GM20000 (cell line): ENCODE data around the gene NRK.

Experiments
- DNase-seq: peaks from one replicate; pipeline ENCODE4 v3.0.0; 2012; ENCODE audit warnings: low spot score
- TF ChIP-seq, protein P1 (sequence below): IDR thresholded peaks from 2 replicates; pipeline ENCODE4 v1.5.1; 2012; ENCODE audit warnings: mild to moderate bottlenecking, control low read depth; ENCODE audit errors: extremely low read depth, missing control alignments

NRK gene

DNA sequence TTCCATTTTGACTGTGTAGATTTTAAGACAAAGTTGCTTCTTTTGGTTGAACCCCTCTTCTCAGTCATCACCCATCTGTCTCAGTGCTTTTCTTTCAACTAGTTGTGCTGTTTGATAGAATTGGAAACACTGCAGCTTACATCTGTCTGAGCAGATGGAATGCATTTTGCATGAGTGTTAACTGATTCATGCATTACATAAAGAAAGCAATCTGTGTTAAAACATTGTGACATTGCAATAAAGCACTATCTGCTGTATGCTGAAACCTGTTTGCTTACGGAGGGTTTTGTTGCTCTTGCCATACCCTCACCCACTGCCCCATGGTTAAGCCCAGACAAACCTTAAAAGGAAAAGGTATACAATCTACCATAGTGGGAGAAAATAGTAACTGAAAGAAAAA lies 47.4 kb downstream of the NRK start:
- TF ChIP-seq, protein P1, sequence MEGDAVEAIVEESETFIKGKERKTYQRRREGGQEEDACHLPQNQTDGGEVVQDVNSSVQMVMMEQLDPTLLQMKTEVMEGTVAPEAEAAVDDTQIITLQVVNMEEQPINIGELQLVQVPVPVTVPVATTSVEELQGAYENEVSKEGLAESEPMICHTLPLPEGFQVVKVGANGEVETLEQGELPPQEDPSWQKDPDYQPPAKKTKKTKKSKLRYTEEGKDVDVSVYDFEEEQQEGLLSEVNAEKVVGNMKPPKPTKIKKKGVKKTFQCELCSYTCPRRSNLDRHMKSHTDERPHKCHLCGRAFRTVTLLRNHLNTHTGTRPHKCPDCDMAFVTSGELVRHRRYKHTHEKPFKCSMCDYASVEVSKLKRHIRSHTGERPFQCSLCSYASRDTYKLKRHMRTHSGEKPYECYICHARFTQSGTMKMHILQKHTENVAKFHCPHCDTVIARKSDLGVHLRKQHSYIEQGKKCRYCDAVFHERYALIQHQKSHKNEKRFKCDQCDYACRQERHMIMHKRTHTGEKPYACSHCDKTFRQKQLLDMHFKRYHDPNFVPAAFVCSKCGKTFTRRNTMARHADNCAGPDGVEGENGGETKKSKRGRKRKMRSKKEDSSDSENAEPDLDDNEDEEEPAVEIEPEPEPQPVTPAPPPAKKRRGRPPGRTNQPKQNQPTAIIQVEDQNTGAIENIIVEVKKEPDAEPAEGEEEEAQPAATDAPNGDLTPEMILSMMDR, result no peak

GRCh38 chrX:105870445-105870844 lies 48.1 kb downstream of the NRK start:
- TF ChIP-seq, protein P1, result no peak
- no peak for DNase-seq

More for the DNA sequence above, 47.4 kb downstream of the NRK start:
- no peak for DNase-seq

DNA sequence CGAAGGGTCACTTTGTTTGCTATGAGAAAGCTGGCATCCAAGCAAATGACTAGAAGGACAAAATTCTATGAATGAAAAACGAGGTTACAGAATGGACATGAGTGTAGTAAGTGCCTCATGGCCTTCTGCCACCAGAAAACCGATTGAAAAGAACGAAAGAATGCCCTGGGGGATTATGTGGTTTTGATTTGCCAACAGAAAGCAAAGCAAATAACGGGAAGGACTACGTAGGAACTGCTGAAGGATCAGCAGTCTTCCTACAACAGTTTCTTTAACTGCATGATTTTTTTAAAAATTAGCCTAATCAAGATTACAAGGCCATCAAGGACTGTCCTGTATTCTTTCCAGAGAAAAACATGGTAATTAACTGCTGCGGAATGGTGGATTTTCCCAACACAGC lies 50.6 kb downstream of the NRK start:
- DNase-seq, result no peak
- TF ChIP-seq, protein P1, result no peak

- TF ChIP-seq, protein P1, result no peak
- no peak for DNase-seq
Observed at GRCh38 chrX:105874790-105875189, 52.5 kb downstream of the NRK start.

DNA sequence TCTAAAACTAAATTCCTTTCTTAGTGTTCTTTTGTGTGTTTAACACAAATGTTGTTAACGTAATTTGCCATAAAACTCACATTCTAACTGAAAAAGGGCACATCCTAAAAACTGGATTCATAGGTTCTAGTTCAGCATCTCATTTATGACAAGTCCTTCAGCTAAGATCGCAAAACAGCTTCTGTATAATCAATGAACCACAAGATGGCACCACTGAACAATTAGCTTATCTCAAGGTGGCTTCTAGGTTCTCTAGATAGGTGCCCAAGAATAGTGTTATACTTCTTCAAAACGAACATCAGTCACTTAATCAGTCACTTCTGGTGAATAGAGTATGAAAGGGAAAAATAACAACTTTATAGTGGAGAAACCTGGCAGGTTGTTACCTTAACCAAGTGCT lies 54.3 kb downstream of the NRK start:
- DNase-seq, result no peak
- TF ChIP-seq, protein P1, result no peak

GRCh38 chrX:105880491-105880890 lies 58.2 kb downstream of the NRK start:
- no peak for DNase-seq
- TF ChIP-seq, protein P1, result no peak

DNA sequence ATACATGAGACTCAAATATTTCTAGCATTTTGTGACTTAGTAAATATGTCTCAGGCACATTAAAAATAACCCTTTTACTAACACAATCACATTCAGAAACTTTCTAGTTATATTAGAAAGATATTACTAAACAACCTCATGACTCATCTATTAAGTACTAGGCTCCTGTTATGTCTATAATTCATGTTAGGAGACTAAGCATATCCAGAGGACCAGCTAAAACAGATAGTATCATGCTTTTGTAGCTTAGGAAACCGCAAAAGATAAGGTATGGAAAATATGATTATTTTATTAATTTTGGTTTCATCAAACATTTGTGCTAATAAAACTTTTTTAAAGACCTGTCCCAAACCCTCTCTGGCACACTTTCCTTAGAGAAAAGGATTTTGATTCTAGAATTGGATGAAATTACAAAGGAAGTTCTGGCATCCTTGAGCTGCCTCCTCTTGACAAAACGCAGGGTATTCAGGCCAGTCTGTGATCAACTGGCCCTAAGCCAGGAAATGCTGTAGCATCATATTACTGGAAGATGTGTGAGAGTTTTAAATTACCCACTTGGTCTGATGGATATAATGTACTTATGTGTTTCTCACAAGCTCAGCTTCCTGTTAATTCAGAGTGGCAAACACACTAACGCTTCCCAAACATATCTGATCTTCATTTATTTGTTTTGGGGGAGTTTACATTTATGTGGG lies 60.4 kb downstream of the NRK start:
- DNase-seq, result no peak
- TF ChIP-seq, protein P1, result no peak
